Measurements from ENCODE around the gene GFRAL. TPM values are rescaled to one million over a fixed set of nuclear protein-coding genes. Genes with fewer than 3 reads are reported as not detected.

Gene GFRAL
- total and polyA plus RNA-seq, 4 donors, result not detected

DNA sequence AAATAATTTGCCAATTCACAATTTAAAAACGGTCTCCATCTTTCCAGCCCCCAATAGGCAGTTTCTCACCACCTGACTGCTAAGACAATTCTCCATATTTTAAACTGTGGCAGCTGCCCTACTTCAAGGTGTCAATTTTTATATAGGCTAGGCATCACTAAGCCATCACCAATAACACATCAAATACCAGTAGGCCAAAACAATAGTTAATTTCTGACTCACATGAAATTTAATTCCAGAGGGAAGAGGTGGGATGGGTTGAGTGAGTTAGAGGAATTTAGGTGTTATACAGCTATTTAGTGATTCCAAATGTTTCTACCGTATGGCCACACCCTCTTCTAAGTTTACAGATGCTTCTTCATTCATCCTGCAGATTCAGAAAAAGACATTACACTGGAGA is 49.9 kb downstream of the GFRAL start:
- Histone ChIP-seq H3K4me1 (ENCODE audit: control insufficient read depth in 4 of 4, insufficient read depth in 4 of 4, low read length in 3 of 4) (no peaks in the 10 kb centered on the region), H3K27me3 (ENCODE audit: control insufficient read depth in 4 of 4, insufficient read depth in 4 of 4, low read length in 3 of 4) (no peaks in the 10 kb centered on the region), H3K9ac (ENCODE audit: low read depth in 1 of 2, low read length in 2 of 2) (no peak overlapping the region), H3K27ac (ENCODE audit: low read depth in 1 of 2, low read length in 2 of 2) (no peak overlapping the region), H3K36me3 (ENCODE audit: control insufficient read depth in 4 of 4, insufficient read depth in 3 of 4, low read depth in 1 of 4, low read length in 3 of 4) (no peaks in the 10 kb centered on the region), H3K9me3 (ENCODE audit: control insufficient read depth in 4 of 4, low read length in 3 of 4) (no peaks in the 10 kb centered on the region), H3K4me3 (ENCODE audit: low read depth in 1 of 3, low read length in 3 of 3) (no peak overlapping the region)
- TF ChIP-seq CTCF (IDR thresholded peaks at IDR 0.05; ENCODE audit: low read depth, low read length, missing input control) (no peak), RXRA (IDR thresholded peaks at IDR 0.05) (no peak), NR2F2 (IDR thresholded peaks at IDR 0.05) (no peak), ATF3 (IDR thresholded peaks at IDR 0.05) (no peak), SP1 (IDR thresholded peaks at IDR 0.05) (no peak), JUND (IDR thresholded peaks at IDR 0.05) (no peak), MAX (IDR thresholded peaks at IDR 0.05) (no peak), EGR1 (IDR thresholded peaks at IDR 0.05; ENCODE audit: low read depth in 2 of 2) (no peak), ZBTB33 (IDR thresholded peaks at IDR 0.05) (no peak), YY1 (IDR thresholded peaks at IDR 0.05) (no peak), HNF4A (conservative IDR thresholded peaks at IDR 0.05) (no peak), REST (IDR thresholded peaks at IDR 0.05) (no peak), TAF1 (conservative IDR thresholded peaks at IDR 0.05) (no peak), RAD21 (IDR thresholded peaks at IDR 0.05) (no peak)
- WGBS, result 56% methylated on average over 2 of the region's 2 CpGs
- DNase-seq (ENCODE audit: low spot score), result no peak

- Histone ChIP-seq H3K27me3 (ENCODE audit: control insufficient read depth in 4 of 4, insufficient read depth in 4 of 4, low read length in 3 of 4) (no peaks in the 10 kb centered on the region), H3K9ac (ENCODE audit: low read depth in 1 of 2, low read length in 2 of 2) (no peak overlapping the region), H3K27ac (ENCODE audit: low read depth in 1 of 2, low read length in 2 of 2) (no peak overlapping the region), H3K4me1 (ENCODE audit: control insufficient read depth in 4 of 4, insufficient read depth in 4 of 4, low read length in 3 of 4) (no peaks in the 10 kb centered on the region), H3K9me3 (ENCODE audit: control insufficient read depth in 4 of 4, low read length in 3 of 4) (no peaks in the 10 kb centered on the region), H3K36me3 (ENCODE audit: control insufficient read depth in 4 of 4, insufficient read depth in 3 of 4, low read depth in 1 of 4, low read length in 3 of 4) (no peaks in the 10 kb centered on the region), H3K4me3 (ENCODE audit: low read depth in 1 of 3, low read length in 3 of 3) (no peak overlapping the region)
- no peak for DNase-seq (ENCODE audit: low spot score)
- TF ChIP-seq FOXA1 (IDR thresholded peaks at IDR 0.05), result no peak
- TF ChIP-seq MAX (IDR thresholded peaks at IDR 0.05), result no peak
- no peak for TF ChIP-seq FOXA2 (IDR thresholded peaks at IDR 0.05)
- no peak for TF ChIP-seq REST (IDR thresholded peaks at IDR 0.05)
- no peak for TF ChIP-seq TAF1 (conservative IDR thresholded peaks at IDR 0.05)
- no peak for TF ChIP-seq RAD21 (IDR thresholded peaks at IDR 0.05)
- TF ChIP-seq HNF4A (conservative IDR thresholded peaks at IDR 0.05), result no peak
- TF ChIP-seq RXRA (IDR thresholded peaks at IDR 0.05), result no peak
- TF ChIP-seq YY1 (IDR thresholded peaks at IDR 0.05), result no peak
- TF ChIP-seq GABPA (IDR thresholded peaks at IDR 0.05 in 1 of 2, conservative IDR thresholded peaks at IDR 0.05 in 1 of 2), result no peak
- TF ChIP-seq HNF4G (IDR thresholded peaks at IDR 0.05), result no peak
- no peak for TF ChIP-seq ATF3 (IDR thresholded peaks at IDR 0.05)
- no peak for TF ChIP-seq SP1 (IDR thresholded peaks at IDR 0.05)
Observed at GRCh38 chr6:55379471-55379870, 52.2 kb downstream of the GFRAL start.

All from liver (tissue), 9 donors.